CD8-positive, alpha-beta memory T cell (primary cell): ENCODE results near the gene ANK2. TPM values are rescaled to one million over a fixed set of nuclear protein-coding genes. Genes with fewer than 3 reads are reported as not detected.
A peak's percentile ranks its signal among the peaks of the same experiment; 100 is the strongest.

ENCODE experiments used
- CTCF ChIA-PET: fragments of 350-600 bp; sonication (Branson Sonifier 250); formaldehyde crosslinking; loops from one replicate; lab custom pipeline; 2021; ENCODE audit warnings: antibody characterized with exemption; lab: Charles Lee
- POLR2A ChIA-PET: fragments of 350-600 bp; sonication (Branson Sonifier 250); formaldehyde crosslinking; loops from one replicate; lab custom pipeline; 2021; ENCODE audit warnings: antibody characterized with exemption; lab: Charles Lee
- DNase-seq, 5 donors: peaks; one replicate each; pipeline versions ENCODE4 v3.0.0 to v3.0.0-alpha.2; 2020 to 2022; ENCODE audit warnings: mixed read lengths in 1 of 5
- H3K27ac ChIP-seq: one replicate; pipeline ENCODE4 v1.7.0; 2013; ENCODE audit warnings: low read depth, mild to moderate bottlenecking, low read length, moderate library complexity
- H3K27me3 ChIP-seq: 2 replicates; pipeline ENCODE4 v1.7.0; 2013; ENCODE audit warnings: low read length, mild to moderate bottlenecking; ENCODE audit not compliant: insufficient read depth, poor library complexity, severe bottlenecking
- H3K36me3 ChIP-seq: 2 replicates; pipeline ENCODE4 v1.7.0; 2013; ENCODE audit warnings: mild to moderate bottlenecking, low read length, moderate library complexity; ENCODE audit not compliant: insufficient read depth
- H3K4me1 ChIP-seq: 2 replicates; pipeline ENCODE4 v1.7.0; 2013; ENCODE audit warnings: mild to moderate bottlenecking, low read length, moderate library complexity; ENCODE audit not compliant: insufficient read depth
- H3K4me3 ChIP-seq: 2 replicates; pipeline ENCODE4 v1.7.0; 2013; ENCODE audit warnings: mild to moderate bottlenecking, low read length
- H3K9me3 ChIP-seq: 2 replicates; pipeline ENCODE4 v1.7.0; 2013; ENCODE audit warnings: mild to moderate bottlenecking, low read length
- H3K27ac Mint-ChIP-seq, 8 donors: one replicate each; pipeline ENCODE4 v1.8.0; 2020 to 2021; ENCODE audit warnings: mixed read lengths in 8 of 8, mild to moderate bottlenecking in 6 of 8, inconsistent platforms in 3 of 8, moderate library complexity in 3 of 8
- H3K27me3 Mint-ChIP-seq, 2 donors: one replicate each; pipeline ENCODE4 v1.8.0; 2020 to 2021; ENCODE audit warnings: mixed read lengths in 2 of 2, mild to moderate bottlenecking in 1 of 2, moderate library complexity in 1 of 2
- H3K36me3 Mint-ChIP-seq, 3 donors: one replicate each; pipeline ENCODE4 v1.8.0; 2020 to 2021; ENCODE audit warnings: mixed read lengths in 3 of 3, inconsistent platforms in 1 of 3, mild to moderate bottlenecking in 1 of 3
- H3K4me1 Mint-ChIP-seq, 3 donors: one replicate each; pipeline ENCODE4 v1.8.0; 2020 to 2021; ENCODE audit warnings: mixed read lengths in 3 of 3, inconsistent platforms in 1 of 3, mild to moderate bottlenecking in 1 of 3
- H3K4me3 Mint-ChIP-seq, 7 donors: one replicate each; pipeline ENCODE4 v1.8.0; 2020 to 2021; ENCODE audit warnings: mixed read lengths in 7 of 7, mild to moderate bottlenecking in 6 of 7, moderate library complexity in 4 of 7, inconsistent platforms in 2 of 7
- H3K9me3 Mint-ChIP-seq, 5 donors: one replicate each; pipeline ENCODE4 v1.8.0; 2020 to 2022; ENCODE audit warnings: mixed read lengths in 5 of 5, mild to moderate bottlenecking in 3 of 5, moderate library complexity in 2 of 5, inconsistent platforms in 1 of 5
- polyA plus RNA-seq: library from polyadenylated mRNA; unstranded; fragments of 300-500 nt; fragmentation: Illumina TruSeq; gene quantifications from one replicate; pipeline ENCODE4 v1.2.3, GENCODE V29; 2021
- total RNA-seq, 2 experiments: library from RNA; stranded (reverse); gene quantifications; one replicate each; pipeline ENCODE4 v1.2.3, GENCODE V29; 2021

The ANK2 gene
- total and polyA plus RNA-seq, 3 experiments from 2014 or later = 0.26 to 0.80 TPM; not detected in 1

DNA sequence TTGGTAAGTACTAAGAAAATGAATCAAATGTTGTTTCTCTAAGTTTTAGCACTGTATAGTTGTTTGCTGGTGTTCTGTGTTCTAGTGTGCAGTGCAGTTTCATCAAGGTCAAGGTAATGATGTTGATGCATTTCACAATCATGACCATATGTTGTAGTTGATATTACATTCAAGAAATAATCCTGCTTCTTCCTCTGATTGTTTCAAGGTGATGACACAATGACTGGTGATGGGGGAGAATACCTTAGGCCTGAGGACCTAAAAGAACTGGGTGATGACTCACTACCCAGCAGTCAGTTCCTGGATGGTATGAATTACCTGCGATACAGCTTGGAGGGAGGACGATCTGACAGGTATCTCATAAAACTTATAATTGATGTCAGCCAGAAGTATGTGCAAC, 261.6 kb downstream of the ANK2 start:
- no peaks in the 10 kb centered on the region for H3K9me3 Mint-ChIP-seq
- no peak overlapping the region for H3K4me3 ChIP-seq
- no peak for DNase-seq
- no peaks in the 10 kb centered on the region for H3K9me3 ChIP-seq
- no peak overlapping the region for H3K27ac Mint-ChIP-seq
- no peak overlapping the region for H3K4me3 Mint-ChIP-seq
- no peaks in the 10 kb centered on the region for H3K4me1 Mint-ChIP-seq
- no peaks in the 10 kb centered on the region for H3K36me3 ChIP-seq
- POLR2A ChIA-PET = no interaction called here
- no peak overlapping the region for H3K27ac ChIP-seq
- CTCF ChIA-PET = no interaction called here
- no peaks in the 10 kb centered on the region for H3K27me3 ChIP-seq
- H3K36me3 Mint-ChIP-seq = no peaks in the 10 kb centered on the region
- no peaks in the 10 kb centered on the region for H3K4me1 ChIP-seq
- H3K27me3 Mint-ChIP-seq = peaks cover 2 to 6% of the 10 kb centered on the region in 2 donors

- CTCF ChIA-PET = no interaction called here
- Mint-ChIP-seq H3K27me3 (peaks cover 2 to 6% of the 10 kb centered on the region in 2 donors), H3K4me3 (no peak overlapping the region), H3K27ac (no peak overlapping the region), H3K4me1 (peaks cover 7 to 9% (median 9%) of the 10 kb centered on the region in 3 donors), H3K36me3 (no peaks in the 10 kb centered on the region), H3K9me3 (no peaks in the 10 kb centered on the region)
- H3K27me3 ChIP-seq = no peaks in the 10 kb centered on the region
- DNase-seq = no peak
- no peak overlapping the region for H3K4me3 ChIP-seq
- H3K9me3 ChIP-seq = no peaks in the 10 kb centered on the region
- POLR2A ChIA-PET = interaction anchor here (0.7 kb wide), 1 partner anchor 303 kb away, joined by 3 read pairs; no protein-coding TSS in a partner anchor
- H3K27ac ChIP-seq = no peak overlapping the region
- H3K4me1 ChIP-seq = no peaks in the 10 kb centered on the region
- no peaks in the 10 kb centered on the region for H3K36me3 ChIP-seq
These were observed 263.1 kb downstream of the ANK2 start for GRCh38 chr4:113312529-113312928.

DNA sequence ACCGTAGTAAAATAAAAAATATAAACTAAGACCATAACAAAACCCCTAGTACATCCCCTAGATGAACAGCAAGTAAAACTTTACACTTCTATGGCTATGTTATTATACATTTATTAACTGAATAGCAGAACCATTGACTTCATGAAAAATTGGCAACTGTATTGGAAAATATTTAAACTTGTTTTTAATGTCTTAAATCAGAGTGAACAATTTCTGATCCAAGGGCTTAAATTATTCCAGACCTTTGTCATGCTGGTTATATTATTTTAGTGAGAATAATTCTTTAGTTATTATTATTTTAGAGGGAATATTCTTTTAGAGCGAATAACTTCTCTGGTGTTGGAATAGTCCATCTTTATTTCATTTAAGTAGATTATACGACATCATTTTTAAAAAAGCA, 265.0 kb downstream of the ANK2 start:
- ChIA-PET CTCF (no interaction called here), POLR2A (no interaction called here)
- H3K36me3 Mint-ChIP-seq = no peaks in the 10 kb centered on the region
- no peaks in the 10 kb centered on the region for H3K9me3 ChIP-seq
- H3K27me3 ChIP-seq = no peaks in the 10 kb centered on the region
- H3K27ac Mint-ChIP-seq = no peak overlapping the region
- H3K4me3 ChIP-seq = no peak overlapping the region
- H3K9me3 Mint-ChIP-seq = no peaks in the 10 kb centered on the region
- peaks cover 2 to 6% of the 10 kb centered on the region in 2 donors for H3K27me3 Mint-ChIP-seq
- H3K27ac ChIP-seq = no peak overlapping the region
- H3K4me1 ChIP-seq = no peaks in the 10 kb centered on the region
- H3K4me3 Mint-ChIP-seq = no peak overlapping the region
- no peaks in the 10 kb centered on the region for H3K36me3 ChIP-seq
- no peak for DNase-seq
- H3K4me1 Mint-ChIP-seq = peaks cover 9 to 12% (median 11%) of the 10 kb centered on the region in 3 donors

GRCh38 chr4:113316879-113317278, 267.4 kb downstream of the ANK2 start:
- no peaks in the 10 kb centered on the region for H3K36me3 ChIP-seq
- ChIA-PET CTCF (no interaction called here), POLR2A (no interaction called here)
- H3K9me3 ChIP-seq = no peaks in the 10 kb centered on the region
- peak in 3 of 5 donors; percentile 4 to 47 (median 7) for DNase-seq
- peaks cover 9 to 12% (median 11%) of the 10 kb centered on the region in 3 donors for H3K4me1 Mint-ChIP-seq
- peak overlapping the region in 5 of 7 donors; percentile 5 to 49 (median 12) for H3K4me3 Mint-ChIP-seq
- no peak overlapping the region for H3K4me3 ChIP-seq
- no peaks in the 10 kb centered on the region for H3K9me3 Mint-ChIP-seq
- no peaks in the 10 kb centered on the region for H3K27me3 ChIP-seq
- H3K27ac ChIP-seq = no peak overlapping the region
- peaks cover 0 to 4% of the 10 kb centered on the region in 2 donors for H3K27me3 Mint-ChIP-seq
- H3K36me3 Mint-ChIP-seq = no peaks in the 10 kb centered on the region
- peak overlapping the region in 2 of 8 donors; percentile 18 to 23 for H3K27ac Mint-ChIP-seq
- no peaks in the 10 kb centered on the region for H3K4me1 ChIP-seq

GRCh38 chr4:113317523-113317922, 268.1 kb downstream of the ANK2 start:
- Mint-ChIP-seq H3K27ac (peak overlapping the region in 1 of 8 donors; percentile 17), H3K9me3 (no peaks in the 10 kb centered on the region), H3K4me3 (no peak overlapping the region), H3K27me3 (peaks cover 0 to 4% of the 10 kb centered on the region in 2 donors), H3K36me3 (no peaks in the 10 kb centered on the region), H3K4me1 (peaks cover 9 to 12% (median 11%) of the 10 kb centered on the region in 3 donors)
- no peaks in the 10 kb centered on the region for H3K9me3 ChIP-seq
- H3K27me3 ChIP-seq = no peaks in the 10 kb centered on the region
- POLR2A ChIA-PET = no interaction called here
- H3K27ac ChIP-seq = no peak overlapping the region
- H3K4me1 ChIP-seq = no peaks in the 10 kb centered on the region
- no peak overlapping the region for H3K4me3 ChIP-seq
- CTCF ChIA-PET = no interaction called here
- no peaks in the 10 kb centered on the region for H3K36me3 ChIP-seq
- DNase-seq = no peak

- Histone ChIP-seq H3K27me3 (no peaks in the 10 kb centered on the region), H3K36me3 (no peaks in the 10 kb centered on the region), H3K9me3 (no peaks in the 10 kb centered on the region), H3K4me1 (no peaks in the 10 kb centered on the region), H3K4me3 (no peak overlapping the region), H3K27ac (no peak overlapping the region)
- Mint-ChIP-seq H3K4me3 (no peak overlapping the region), H3K9me3 (no peaks in the 10 kb centered on the region), H3K36me3 (no peaks in the 10 kb centered on the region), H3K27me3 (peaks cover 4 to 5% of the 10 kb centered on the region in 2 donors), H3K27ac (no peak overlapping the region), H3K4me1 (peaks cover 0 to under 1% (median 0%) of the 10 kb centered on the region in 3 donors)
- ChIA-PET POLR2A (no interaction called here), CTCF (no interaction called here)
- DNase-seq = no peak
These were observed 273.3 kb downstream of the ANK2 start for GRCh38 chr4:113322736-113323135.

DNA sequence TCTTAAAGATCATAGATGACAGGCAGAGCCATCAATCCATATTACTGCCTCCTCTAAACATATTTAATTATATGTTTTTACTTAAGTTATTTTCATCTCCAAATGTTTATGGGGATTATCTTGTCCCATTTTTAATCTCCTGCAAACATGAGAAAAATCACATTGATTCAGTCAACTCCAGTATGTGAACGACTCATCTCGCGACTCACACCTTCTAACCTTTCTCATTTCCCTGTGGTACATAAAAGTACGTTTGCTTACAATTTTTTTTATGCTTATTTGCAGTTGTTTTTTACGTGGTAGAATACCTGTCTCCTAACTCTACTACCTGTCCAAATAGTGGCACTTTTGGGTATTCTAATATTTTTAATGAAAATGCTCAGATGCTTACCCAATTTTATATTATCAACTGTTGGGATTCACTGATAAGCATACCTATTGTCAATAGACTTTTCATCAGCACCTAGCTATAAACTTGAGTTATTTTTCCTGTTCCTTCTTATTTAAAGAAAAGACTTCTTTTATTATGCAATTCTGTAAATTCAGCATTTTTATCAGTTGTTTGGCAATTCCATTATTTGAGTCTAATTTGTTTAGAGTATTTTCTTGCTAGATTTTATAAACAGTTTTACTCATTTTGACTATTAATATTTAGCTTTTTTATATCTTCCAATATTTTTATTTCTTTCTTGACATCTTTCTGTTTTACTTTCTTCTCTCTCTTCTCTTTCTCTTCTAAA, 276.6 kb downstream of the ANK2 start:
- Mint-ChIP-seq H3K27ac (no peak overlapping the region), H3K27me3 (peaks cover 5 to 6% of the 10 kb centered on the region in 2 donors), H3K36me3 (no peaks in the 10 kb centered on the region), H3K9me3 (no peaks in the 10 kb centered on the region), H3K4me1 (no peaks in the 10 kb centered on the region), H3K4me3 (no peak overlapping the region)
- Histone ChIP-seq H3K27me3 (no peaks in the 10 kb centered on the region), H3K4me3 (no peak overlapping the region), H3K36me3 (no peaks in the 10 kb centered on the region), H3K9me3 (no peaks in the 10 kb centered on the region), H3K4me1 (no peaks in the 10 kb centered on the region), H3K27ac (no peak overlapping the region)
- no peak for DNase-seq
- CTCF ChIA-PET = no interaction called here
- POLR2A ChIA-PET = no interaction called here

GRCh38 chr4:113327494-113327893, 278.0 kb downstream of the ANK2 start:
- Mint-ChIP-seq H3K27me3 (peaks cover 5 to 6% of the 10 kb centered on the region in 2 donors), H3K9me3 (no peaks in the 10 kb centered on the region), H3K4me3 (no peak overlapping the region), H3K36me3 (no peaks in the 10 kb centered on the region), H3K4me1 (no peaks in the 10 kb centered on the region), H3K27ac (no peak overlapping the region)
- H3K9me3 ChIP-seq = no peaks in the 10 kb centered on the region
- ChIA-PET POLR2A (no interaction called here), CTCF (no interaction called here)
- H3K27me3 ChIP-seq = no peaks in the 10 kb centered on the region
- no peak overlapping the region for H3K4me3 ChIP-seq
- no peak for DNase-seq
- no peak overlapping the region for H3K27ac ChIP-seq
- no peaks in the 10 kb centered on the region for H3K36me3 ChIP-seq
- H3K4me1 ChIP-seq = no peaks in the 10 kb centered on the region
